Esophagus muscularis mucosa (tissue), 4 donors: ENCODE results near the gene ECE2.

Experiments used
- CTCF ChIP-seq, 3 experiments: fragments of 200-600 bp in 2 of 3; fragments of 450-650 bp in 1 of 3; sonication (generic) in 2 of 3; IDR thresholded peaks; one replicate each; pipeline ENCODE4 v1.5.1; 2017 to 2019; ENCODE audit warnings: antibody characterized with exemption in 3 of 3, mild to moderate bottlenecking in 2 of 3, moderate library complexity in 1 of 3
- EP300 ChIP-seq: sonication (generic); formaldehyde crosslinking; IDR thresholded peaks from one replicate; pipeline ENCODE4 v1.6.1; 2017; ENCODE audit warnings: antibody characterized with exemption
- POLR2AphosphoS5 ChIP-seq, 2 donors: sonication (generic); formaldehyde crosslinking; IDR thresholded peaks; one replicate each; pipeline ENCODE4 v1.6.1; 2017; ENCODE audit warnings: antibody characterized with exemption in 2 of 2

DNA sequence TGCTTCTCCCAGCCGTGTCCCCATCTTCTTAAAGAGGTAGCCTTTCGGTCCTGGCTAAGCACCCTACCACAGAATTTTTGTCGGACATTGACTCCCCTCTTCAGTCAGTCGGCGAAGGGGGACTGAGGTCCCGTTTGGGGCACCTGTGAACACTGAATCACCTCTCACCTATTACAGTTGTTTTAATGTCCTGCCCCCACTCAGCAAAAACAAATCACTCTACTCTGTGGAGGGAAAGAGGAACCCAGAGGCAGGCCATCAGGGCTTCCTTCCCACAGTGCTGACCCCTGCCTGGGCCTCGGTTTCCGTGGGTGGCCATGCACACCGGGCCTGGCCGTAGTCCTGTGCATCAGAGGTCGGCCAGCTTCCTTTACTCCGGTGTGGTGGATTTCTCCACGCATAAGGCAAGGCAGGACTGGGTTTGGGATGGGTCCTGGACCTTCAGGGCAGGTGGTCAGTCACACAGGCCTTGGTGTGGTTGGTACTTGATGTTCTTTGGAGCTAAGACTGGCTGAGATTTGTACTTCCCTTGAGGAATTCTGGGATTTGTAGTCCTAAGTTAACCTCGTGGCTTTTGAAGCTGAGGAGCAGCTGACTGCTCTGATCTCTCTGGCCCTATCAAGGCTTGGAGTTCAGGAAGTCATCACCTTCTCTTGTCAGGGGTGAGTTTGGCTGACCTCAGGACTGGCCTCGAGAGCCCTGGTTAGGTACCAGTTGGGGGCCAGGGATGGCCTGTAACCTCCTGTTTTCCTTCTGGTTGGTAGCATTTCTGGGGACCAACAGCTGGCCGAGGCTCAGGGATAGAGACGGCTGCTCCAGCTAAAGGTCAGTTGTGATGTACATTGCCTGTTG, 61.0 kb downstream of the ECE2 start:
- TF ChIP-seq CTCF (IDR thresholded peaks at IDR 0.05) (no peak), POLR2AphosphoS5 (IDR thresholded peaks at IDR 0.05) (peak; percentile 73 to 82), EP300 (no peak)
